Right lung (tissue), 5 donors: ENCODE measurements around the gene MFN1. TPM values are rescaled to one million over a fixed set of nuclear protein-coding genes. Genes with fewer than 3 reads are reported as not detected.

Source experiments
- DNase-seq, 2 donors: peaks; one replicate each; pipeline ENCODE4 v3.0.0-alpha.2; 2013
- polyA plus RNA-seq, 5 donors: library from polyadenylated mRNA; unstranded; fragments of 120-200 nt; gene quantifications; one replicate each; pipeline versions ENCODE4 v1.2.1 to v1.2.3, GENCODE V29; 2013; ENCODE audit warnings: inconsistent platforms in 1 of 5, low replicate concordance in 1 of 5; ENCODE audit not compliant: insufficient read length in 5 of 5, insufficient read depth in 1 of 5

MFN1 gene
- polyA plus RNA-seq, 5 donors: 48.4 to 78.6 (median 72.5) TPM

DNA sequence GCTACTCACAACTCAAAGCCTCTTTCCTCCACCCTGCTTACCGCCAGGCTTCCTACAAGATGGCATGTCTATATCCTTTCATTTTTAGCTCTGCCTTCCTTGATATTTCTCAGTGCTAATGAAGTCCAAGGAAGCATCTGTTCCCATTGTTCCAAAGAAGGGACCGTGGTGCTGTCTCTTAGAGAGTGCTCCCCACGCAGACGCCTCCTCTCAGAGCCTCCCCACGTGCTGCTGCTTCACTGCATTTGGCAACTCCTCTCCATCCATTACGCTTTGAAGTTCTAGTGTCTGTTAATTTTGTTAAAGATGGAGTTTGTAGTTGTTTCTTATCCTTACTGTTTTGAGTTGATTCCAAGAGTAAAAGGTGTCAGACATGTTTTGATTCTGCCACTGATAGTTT lies 77.6 kb downstream of the MFN1 start:
- DNase-seq: no peak

DNA sequence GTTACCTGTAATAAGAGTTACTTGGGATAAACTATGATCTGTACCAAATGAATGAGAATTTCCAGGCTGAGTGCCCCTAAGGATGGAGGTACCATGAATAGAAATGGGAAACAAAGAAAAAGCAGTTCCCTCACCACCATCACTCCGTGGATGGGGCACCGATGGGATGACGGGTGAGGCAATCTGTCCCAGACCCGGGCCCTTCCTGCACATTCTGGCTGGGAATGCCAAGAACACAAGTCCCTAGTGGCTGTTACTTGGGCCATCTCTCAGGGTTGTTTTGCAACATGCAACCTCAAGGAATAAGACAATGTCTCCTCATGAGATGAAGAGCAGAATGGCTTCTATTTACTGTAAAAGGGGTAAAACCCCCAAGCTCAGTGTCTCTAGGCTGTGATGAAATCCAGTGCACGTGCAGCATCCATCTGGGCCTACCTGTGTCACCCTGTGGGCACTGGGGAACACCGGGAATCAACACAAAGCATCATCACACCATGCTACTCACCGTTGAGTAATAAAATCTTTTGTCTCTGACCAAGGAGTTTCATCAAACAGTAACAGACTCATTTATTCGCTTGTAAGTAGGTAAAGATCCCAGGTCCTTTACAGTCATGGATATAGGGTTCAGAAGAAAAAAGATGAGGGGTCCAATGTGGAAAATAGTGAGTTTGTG lies 81.5 kb downstream of the MFN1 start:
- no peak for DNase-seq

- DNase-seq: no peak
These were observed 82.9 kb downstream of the MFN1 start for GRCh38 chr3:179430277-179430870.

- DNase-seq: no peak
These were observed 84.5 kb downstream of the MFN1 start for GRCh38 chr3:179432021-179432420.

- no peak for DNase-seq
These were observed 84.9 kb downstream of the MFN1 start for GRCh38 chr3:179432451-179432850.

DNA sequence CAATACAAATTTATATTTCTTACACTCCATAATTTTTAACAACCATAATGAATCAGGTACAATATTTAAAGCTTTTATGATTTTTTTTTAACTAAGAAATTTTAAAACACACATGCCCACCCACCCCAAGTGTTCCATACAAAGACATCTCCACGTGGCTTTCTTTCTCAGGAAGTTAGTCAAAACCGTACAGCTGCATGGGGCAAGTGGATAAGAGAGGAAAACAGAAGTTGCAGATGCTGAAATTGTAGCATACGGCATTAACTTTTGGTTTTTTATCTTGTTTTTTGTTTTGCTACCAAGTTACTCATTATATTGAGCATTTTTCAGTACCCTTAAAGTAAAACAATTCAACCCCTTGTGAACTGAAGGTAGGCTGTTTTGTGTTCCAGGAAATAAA lies 89.0 kb downstream of the MFN1 start:
- no peak for DNase-seq

DNA sequence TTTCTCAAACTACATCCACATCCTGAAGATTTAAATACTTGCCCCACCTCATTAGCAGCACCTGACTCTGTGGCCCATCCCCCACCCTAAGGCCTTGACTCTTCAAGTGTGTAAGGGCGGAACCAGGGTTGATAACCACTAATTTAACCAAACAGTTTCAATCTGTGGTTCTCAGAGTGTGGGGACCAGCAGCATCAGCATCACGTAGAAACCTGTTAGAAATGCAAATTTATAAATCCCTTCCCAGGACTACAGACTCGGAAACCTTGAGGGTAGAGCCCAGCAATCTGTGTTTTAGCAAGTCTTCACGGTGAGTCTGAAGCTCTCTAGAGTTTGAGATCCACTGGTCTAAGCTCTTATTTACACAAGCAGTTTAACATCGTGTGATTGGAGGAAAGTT lies 91.3 kb downstream of the MFN1 start:
- DNase-seq: no peak

Other genes starting within 250 kb of the MFN1 start
- gene PIK3CA, start 199.4 kb upstream of the MFN1 start, polyA plus RNA-seq: 10 to 100 TPM; 20.7 to 35.3 (median 32.5) TPM
- 10 to 100 TPM in 4 of 5 donors, 1 to 10 TPM in 1; 6.8 to 12.1 (median 11.5) TPM for gene KCNMB3, start 96.6 kb upstream of the MFN1 start, polyA plus RNA-seq
- 10 to 100 TPM; 49.1 to 68.3 (median 57.0) TPM for gene ZNF639, start 24.7 kb upstream of the MFN1 start, polyA plus RNA-seq
- 10 to 100 TPM; 33.8 to 54.4 (median 43.9) TPM for gene GNB4, start 103.8 kb downstream of the MFN1 start, polyA plus RNA-seq
- gene ACTL6A, start 215.2 kb downstream of the MFN1 start, polyA plus RNA-seq: 100 to 1,000 TPM in 3 of 5 donors, 10 to 100 TPM in 2; 93.8 to 132 (median 101) TPM